CD4-positive, alpha-beta T cell treated with Interferon gamma for 1 hour (primary cell): ENCODE results near the gene PRSS36.
"Not testable (repeated sequence)": the region's sequence is repeated elsewhere in the genome, so short reads cannot be mapped to it uniquely, and the experiment has no call there.

Experiments used
- DNase-seq: peaks from one replicate; pipeline ENCODE4 v3.0.0-alpha.2; 2020

Gene PRSS36

DNA sequence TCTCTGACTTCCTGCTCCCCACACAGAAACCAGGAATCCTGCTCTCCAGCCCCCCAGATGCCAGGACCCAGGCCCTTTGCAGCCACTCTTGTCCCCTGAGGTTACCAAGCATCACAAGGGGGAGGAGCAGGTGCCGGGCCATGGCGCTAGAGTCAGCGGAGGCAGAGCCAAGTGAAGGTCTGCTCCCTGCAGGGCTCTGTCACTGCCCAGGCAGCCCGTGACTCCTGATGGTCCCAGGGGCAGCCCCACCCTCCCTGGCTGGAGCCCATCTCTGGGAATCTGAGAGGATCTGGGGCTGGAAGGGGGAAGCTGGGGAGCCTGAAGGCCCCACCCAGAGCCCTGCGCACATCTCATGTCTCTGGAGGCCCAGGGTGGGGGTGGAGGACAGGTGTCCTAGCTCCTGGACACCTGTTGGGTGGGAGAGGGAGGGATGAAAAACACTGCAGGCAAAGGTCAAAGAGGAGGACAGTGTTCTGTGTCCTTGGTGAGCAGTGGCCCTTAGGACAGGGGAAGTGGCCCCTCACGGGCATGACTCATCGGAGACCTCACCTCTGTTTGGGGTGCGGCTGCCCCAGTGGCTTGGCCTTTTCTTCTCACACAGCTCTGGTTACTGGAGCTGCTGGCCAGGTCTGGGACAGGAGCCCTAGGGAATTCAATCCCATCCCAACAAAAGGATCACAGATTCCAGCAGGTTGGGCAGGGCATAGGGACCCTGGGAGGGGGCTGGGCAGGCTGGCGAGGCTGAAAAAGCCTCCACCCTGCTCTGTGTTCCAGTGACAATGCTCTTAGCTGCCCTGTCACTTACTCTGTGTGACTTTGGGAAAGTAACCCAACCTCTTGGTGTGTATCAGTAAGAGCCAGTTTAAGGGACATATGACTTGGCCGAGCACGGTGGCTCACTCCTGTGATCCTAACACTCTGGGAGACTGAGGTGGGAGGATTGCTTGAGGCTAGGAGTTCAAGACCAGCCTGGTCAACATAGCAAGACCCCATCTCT lies at the start of gene PRSS36:
TSS of gene PRSS36 (minus strand) at position 173 of the 997 bp plus-strand sequence. CDS start at position 142, 31 bp downstream.
- peak; percentile 27 for DNase-seq

DNA sequence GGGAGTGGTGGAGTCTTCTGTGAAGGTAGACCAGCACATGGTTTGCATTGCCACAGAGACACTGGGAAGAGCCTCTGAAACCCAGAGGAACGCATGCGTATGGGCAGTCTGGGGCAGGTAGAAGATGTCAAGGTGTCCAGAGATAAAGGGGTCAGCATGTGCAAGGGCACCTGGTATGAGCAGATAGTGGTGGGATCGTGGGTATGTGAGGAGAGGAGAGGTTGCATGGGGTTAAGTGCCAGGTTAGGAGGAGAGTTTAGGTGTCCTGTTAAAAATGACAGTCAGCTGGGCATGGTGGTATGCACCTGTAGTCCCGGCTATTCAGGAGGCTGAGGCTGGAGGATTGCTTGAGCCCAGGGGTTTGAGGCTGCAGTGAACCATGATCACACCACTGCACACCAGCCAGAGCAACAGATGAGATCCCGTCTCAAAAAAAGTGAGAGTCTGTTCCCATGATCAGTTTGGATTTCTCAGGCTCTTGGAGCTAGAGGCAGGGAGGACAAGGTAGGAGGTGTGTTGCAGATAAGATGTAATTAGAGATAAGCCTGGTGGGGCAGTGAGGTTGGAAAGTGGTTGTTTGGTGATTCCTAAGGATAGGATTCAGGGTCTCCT lies 49.7 kb upstream of the PRSS36 start:
- DNase-seq: no peak

DNA sequence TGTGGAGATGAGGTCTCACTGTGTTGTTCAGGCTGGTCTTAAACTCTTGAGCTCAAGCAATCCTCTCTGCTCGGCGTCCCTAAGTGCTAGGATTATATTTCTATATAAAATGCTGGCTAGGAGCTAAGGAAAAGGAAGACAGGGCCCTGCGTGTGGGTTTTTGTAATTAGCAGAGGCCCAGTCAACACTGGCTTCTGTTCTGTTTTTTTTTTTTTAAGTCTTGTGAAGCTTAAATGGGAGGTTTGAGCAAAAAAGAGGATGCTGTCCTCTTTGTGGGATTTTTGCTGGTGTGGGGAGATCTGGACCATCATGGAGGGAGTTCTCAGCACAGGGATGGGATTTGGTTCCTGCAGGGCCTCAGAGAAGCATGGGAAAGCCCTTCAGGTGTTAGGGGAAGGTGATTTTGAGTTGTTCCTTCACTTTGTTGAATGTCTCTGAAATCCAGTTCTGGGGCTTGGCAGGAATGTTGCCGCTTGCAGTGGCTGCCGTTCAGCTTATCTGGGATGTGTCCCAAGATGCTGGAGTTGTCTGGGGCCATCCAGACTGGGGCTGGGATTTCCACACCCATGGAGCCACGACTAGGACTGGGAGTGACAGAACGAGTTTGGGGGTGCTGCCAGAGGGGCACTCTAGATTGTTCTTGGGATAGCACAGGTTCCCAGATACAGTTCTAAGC lies 48.5 kb upstream of the PRSS36 start:
- no peak for DNase-seq

DNA sequence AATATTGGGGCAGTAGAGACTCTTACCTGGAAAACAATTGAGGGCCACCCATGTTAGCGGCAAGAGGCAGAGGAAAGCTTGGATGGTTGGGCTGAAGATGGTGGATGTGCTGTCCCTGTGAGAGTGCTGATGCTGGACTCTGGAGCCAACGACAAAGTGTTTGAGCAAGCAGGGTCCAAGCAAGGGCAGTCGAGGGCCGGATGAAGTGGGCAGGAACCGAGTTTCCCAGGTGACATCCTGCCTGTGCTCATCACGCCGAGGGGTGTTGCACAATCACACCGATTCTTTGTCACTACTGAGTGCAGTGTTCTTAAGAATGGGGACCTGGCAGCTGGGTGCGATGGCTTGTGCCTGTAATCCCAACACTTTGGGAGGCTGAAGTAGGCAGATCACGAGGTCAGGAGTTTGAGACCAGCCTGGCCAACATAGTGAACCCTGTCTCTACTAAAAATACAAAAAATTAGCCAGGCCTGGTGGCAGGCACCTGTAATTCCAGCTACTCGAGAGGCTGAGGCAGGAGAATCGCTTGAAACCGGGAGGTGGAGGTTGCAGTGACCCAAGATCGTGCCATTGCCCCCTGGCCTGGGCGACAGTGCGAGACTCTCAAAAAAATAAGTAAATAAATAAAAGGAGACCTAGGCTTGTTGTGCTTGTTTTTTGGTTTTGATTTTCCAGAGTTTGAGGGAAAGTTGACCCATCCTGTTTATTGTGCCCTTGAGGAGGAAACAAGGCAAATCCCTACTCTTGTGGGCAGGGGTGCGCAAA lies 46.6 kb upstream of the PRSS36 start:
- no peak for DNase-seq

DNA sequence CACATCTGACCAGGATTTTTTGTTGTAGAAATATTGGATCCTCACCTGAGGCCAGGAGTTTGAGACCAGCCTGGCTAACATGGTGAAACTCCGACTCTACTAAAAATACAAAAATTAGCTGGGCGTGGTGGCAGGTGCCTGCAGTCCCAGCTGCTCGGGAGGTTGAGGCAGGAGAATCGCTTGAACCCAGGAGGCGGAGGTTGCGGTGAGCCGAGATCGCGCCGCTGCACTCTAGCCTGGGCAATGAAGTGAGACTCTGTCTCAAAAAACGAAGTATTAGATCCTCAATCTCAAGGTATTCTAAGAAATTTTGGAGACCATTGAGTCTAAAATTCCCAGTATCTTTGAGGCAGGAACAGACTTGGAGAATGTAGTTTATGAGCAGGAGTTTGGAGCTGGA lies 46.0 kb upstream of the PRSS36 start:
- DNase-seq: not testable (repeated sequence)

DNA sequence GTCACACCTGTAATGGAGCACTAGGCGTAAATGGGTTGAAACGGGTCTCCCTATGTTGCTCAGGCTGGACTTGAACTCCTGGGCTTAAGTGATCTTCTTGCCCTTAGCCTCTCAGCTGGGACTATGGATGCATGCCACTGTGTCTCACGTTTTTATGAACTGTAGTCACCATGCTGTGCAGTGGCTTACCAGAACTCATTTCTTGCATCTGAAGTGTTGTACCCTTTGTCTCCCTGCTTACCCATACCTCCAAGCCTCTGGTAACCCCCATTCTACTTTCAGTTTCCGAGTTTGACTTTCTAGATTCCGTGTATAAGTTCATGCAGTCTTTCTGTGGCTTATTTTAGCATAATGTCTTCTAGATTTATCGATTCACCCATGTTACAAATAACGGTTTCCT lies 45.0 kb upstream of the PRSS36 start:
- no peak for DNase-seq

DNA sequence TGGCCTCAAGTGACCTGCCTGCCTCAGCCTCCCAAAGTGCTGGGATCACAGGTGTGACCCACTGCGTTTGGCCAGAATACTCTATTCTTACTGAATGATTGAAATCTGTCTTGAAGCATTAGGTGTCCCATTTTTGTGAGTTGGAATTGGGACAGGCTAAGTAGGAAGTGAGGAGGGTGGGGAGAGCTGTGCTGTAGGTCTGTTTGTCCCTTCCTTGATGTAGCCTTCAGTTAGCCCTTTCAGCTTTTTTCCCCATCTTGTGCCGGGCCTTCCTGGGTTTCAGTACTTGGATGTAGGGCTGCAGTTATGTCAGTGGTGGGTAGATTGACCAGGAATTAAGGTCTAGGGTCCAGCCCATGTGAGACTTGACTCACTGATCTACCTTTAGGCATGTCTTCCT lies 44.0 kb upstream of the PRSS36 start:
- DNase-seq: no peak

DNA sequence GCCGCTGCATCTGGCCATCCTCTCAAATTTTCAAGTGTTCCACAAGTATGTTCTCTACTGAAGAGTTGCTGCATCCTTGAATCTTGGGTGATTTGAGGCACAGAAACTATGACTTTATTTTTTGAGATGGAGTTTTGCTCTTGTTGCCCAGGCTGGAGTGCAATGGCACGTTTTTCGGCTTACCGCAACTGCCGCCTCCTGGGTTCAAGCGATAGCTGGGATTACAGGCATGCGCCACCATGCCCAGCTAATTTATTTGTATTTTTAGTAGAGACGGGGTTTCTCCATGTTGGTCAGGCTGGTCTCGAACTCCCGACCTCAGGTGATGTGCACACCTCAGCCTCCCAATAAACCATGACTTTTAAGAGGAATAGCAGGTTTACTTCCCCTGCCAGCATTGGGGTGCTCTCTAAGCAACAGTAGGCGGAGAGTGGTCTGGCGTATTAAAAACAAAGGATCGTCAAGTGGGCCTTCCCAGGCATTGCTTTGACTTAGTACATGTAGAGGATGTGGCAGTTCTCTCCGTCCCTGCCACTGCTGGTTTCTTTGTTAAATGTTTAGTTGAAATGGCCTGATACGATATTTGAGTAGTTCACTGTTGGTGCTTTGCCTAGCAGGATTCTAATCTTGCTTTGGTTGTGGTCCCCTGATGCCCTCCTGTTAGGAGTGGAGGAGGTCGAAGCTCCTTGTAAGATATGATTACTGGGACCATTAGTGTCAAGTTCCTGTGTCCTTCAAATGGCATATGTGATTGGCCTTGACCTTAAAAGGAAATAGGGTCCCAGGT lies 43.2 kb upstream of the PRSS36 start:
- no peak for DNase-seq

DNA sequence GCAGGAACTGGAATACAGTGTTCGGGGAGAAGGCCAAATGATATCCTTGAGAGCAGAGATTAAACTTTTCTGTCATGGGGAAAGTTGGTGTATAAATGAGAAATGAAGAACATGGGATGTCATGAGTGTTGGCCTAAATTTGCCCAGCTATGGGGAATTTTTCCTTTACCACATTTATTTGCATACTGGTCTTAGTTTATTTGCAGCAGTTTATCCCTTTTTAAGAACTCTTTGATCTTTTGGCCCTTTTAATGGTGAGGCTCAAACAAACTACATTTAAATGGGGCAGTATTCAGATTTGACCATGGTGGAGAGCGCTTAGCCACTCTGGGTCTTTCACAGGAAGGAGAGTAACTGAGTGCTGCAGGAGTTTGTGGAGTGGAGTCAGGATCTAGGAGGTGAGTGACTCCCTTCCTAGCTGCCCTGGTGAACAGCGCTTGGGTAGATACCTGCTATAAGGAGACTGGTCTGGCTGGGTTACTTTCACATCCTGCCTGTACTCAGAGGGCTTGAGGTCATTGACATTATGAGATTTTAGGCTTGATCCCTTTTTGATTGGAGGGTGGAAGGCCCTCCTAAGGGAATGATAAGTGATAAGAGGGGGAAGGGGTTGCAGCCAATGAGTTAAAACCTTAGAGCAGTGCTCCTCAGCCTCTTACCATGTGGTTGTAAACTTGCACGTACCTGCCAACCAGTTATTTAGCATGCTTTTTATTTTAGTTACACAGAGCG lies 42.0 kb upstream of the PRSS36 start:
- DNase-seq: no peak

DNA sequence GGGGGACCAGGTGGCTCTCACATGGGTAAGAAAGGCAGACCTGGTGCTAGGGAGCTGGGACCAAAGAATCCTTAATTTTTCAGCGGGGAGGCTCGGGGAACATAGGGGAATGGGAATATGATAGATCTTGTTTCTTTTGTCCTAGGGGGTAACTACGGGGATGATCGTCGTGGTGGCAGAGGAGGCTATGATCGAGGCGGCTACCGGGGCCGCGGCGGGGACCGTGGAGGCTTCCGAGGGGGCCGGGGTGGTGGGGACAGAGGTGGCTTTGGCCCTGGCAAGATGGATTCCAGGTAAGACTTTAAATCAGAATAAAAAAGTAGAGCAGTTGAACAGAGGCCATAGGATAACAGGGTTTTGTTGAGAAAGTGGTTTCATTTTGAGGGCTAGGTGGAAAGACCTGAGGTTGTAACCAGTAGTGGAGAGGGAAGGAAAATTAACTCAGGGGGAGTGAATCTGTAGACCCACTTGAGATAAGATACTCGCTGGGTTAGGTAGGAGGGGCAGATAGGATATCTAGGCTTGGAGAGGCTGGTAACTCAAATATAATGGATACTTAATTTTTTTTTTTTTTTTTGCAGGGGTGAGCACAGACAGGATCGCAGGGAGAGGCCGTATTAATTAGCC lies 41.1 kb upstream of the PRSS36 start:
- no peak for DNase-seq

DNA sequence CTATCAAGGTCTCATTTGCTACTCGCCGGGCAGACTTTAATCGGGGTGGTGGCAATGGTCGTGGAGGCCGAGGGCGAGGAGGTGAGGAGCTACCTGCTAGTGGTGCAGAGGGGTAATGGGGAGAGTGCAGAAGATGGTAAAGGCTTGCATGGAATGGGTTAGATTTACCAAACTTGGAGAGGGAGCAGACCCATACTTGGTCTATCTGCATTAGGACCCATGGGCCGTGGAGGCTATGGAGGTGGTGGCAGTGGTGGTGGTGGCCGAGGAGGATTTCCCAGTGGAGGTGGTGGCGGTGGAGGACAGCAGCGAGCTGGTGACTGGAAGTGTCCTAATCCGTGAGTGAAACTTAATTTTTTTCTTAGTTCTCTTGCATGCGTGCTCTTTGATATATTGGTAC lies 40.2 kb upstream of the PRSS36 start:
- no peak for DNase-seq

DNA sequence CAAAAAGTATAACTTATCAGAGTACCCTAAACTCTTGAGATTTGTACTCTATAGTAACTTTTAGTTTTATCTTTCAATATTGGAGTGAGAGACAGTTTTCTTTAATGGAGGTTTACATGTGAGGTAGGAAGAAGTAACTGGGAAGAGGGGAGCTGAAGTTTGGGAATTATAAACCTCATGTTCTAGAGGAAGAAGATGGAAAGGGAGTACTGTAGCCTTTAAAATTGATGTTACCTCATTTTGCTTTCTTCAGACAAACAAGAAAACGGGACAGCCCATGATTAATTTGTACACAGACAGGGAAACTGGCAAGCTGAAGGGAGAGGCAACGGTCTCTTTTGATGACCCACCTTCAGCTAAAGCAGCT lies 39.5 kb upstream of the PRSS36 start:
- no peak for DNase-seq

DNA sequence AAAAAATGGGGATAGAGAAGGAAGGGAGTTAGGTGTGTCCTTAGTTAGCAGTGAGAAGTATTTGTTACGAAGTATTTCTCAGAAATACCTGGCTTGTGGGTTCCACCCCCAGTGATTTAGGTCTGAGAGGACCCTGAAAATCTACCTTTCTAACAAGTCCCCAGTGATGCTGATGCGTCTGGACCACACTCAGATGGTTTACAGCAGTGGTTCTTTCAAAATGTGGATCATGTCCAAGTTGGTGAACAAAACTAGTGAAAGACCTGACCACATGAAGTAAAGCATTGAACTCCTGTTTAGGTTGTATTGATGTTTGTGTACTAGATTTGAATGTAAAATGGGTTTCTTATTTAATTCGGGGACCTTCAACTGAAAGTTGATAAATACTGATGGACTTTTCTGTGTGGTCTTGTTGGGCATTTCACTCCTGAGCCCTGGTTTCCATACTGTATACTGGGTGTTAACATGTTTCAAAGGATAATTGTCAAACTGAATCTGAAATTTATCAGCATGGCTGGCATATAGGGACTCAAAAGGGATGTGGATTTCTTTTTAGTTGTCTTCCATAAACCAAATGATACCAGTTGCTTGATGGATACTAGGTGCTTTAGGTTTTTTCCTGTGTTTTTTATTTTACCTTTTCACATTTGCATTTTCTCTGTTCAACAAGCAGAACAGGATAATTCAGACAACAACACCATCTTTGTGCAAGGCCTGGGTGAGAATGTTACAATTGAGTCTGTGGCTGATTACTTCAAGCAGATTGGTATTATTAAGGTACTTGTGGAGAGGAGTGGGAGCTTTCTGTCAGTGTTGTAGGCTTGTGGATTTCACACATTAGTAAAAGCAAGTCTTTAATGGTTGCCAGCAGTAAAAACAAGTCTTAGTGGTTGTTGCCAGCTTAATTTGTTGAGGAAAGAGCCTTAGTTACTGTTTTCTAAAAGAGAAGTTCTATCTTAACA lies 38.9 kb upstream of the PRSS36 start:
- DNase-seq: no peak

DNA sequence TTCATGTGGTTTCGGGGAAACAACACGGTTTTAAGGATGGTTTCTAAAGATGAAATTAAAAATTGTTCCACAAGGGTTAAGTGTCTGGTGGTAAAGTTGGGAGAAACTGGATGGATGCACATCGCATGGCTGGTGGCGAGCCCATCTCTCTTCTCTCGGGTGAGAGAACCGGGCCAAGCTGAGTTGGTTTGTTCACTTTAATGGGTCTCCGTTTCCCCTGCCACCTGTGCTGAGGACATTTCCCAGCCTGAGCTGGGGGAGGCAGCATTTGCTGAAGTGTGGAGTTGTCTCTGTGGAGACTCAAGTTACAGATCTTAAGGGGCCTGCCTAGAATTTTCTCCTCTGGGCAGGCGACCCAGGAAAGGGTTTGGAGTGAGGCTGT lies 37.9 kb upstream of the PRSS36 start:
- DNase-seq: no peak

DNA sequence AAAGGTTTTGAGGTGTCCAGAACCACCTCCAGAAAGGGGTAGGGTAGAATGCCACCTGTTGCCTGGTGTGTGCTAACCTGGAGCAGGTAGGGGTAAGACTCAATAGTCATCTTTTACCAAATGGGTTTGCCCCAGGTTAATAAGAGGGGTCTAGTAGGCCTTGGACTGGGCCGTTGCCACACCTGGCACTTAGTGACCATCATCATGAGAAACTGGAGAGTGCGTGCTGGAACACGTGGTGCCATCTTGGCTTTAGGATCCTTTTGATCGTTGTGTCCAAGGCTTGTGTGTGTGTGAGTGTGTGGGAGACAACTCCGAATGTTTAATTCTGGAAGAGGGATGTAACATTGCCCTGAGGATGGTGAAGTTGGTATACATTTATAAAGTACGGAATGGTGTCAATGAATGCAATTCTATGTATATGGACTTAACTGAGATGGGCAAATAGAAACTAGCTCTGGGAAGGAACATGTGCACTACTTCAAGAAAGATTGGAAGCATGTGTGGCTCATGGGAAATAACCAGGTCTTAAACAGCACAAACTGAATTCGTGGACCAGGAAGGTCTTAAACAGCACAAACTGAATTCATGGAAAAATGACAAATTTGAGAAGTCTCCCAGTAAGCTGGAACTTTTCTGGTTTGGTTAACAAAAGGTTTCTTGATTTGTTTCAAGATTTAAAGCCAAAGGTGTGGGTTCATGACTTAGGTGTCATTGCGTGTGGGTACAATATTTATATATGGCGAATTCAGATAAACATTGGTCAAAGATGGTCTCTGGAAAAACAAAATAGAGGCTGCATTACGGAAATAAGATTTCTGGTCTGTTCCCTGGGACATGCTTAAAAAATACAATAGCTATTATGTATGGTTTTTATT lies 37.3 kb upstream of the PRSS36 start:
- DNase-seq: no peak

DNA sequence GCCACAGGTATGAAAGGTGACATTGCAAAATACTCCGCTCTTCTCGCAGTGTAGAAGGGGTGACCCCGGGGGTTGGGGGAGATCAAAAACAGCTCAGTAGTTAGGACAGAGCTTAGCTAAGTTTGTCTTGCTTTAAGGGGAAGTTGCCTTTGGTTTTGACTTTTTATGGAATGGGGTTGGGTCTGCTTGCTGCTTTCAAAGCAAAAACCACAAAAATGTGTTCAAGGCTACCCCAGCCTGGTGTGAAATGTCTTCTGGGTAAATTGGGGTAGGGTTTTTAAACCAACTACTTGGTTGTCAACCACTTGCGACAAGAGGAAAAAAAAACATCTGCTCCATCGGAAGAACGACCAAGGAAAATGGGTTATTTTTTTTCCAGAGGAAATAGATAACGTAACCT lies 36.3 kb upstream of the PRSS36 start:
- DNase-seq: no peak

DNA sequence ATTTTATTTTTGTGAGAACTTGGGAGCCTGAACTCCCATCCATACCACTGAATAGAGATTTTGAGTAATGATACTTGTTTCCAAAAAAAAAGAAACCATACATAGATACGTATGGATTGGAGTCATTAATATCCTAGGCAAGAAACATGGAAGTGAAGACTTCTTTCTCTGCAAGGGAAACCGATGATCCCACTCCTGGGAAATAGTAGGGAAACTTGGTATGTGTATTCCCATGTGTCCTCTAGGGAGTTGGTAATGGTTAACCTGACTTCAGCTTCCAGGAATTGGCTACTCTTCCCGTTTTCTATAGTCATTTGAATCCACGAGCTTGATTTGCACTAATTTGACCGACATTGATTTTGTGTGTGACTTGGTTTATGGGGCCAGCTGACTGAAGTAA lies 35.5 kb upstream of the PRSS36 start:
- no peak for DNase-seq

DNA sequence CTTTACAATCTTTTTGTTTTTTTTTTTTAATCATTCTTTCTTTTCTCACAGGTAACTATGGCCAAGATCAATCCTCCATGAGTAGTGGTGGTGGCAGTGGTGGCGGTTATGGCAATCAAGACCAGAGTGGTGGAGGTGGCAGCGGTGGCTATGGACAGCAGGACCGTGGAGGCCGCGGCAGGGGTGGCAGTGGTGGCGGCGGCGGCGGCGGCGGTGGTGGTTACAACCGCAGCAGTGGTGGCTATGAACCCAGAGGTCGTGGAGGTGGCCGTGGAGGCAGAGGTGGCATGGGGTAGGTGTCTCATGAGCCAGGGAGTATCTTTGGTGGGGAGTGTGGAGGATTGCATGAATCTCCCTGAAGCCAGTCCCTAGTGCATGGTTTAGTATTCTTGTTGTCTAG lies 35.0 kb upstream of the PRSS36 start:
- no peak for DNase-seq
